HL-60 (cell line): ENCODE data around the gene DNLZ.

Experiments used
- DNase-seq, 2 experiments: peaks; one replicate each; pipeline ENCODE4 v3.0.0-alpha.2; 2010 to 2020; ENCODE audit warnings: low read depth in 1 of 2, low spot score in 1 of 2
- H3K27ac ChIP-seq: fragments of 250-450 bp; sonication (Bioruptor Pico); replicated peaks from 2 replicates; pipeline ENCODE4 v1.5.1; 2020; ENCODE audit warnings: mild to moderate bottlenecking, moderate library complexity
- H3K27me3 ChIP-seq: fragments of 250-450 bp; sonication (Bioruptor Pico); 2 replicates; pipeline ENCODE4 v1.5.1; 2021; ENCODE audit warnings: mild to moderate bottlenecking, moderate library complexity; ENCODE audit not compliant: insufficient read depth, poor library complexity, severe bottlenecking
- H3K4me3 ChIP-seq: replicated peaks from 2 replicates; pipeline ENCODE4 v1.5.1; 2011; ENCODE audit warnings: mild to moderate bottlenecking, control low read depth, low read length; ENCODE audit not compliant: insufficient read depth
- GABPA ChIP-seq: IDR thresholded peaks from 2 replicates; pipeline ENCODE4 v1.6.1; 2012; ENCODE audit warnings: low read depth
- POLR2AphosphoS5 ChIP-seq: IDR thresholded peaks from 2 replicates; pipeline ENCODE4 v1.6.1; 2012; ENCODE audit warnings: low read depth
- REST ChIP-seq: IDR thresholded peaks from 2 replicates; pipeline ENCODE4 v1.6.1; 2012; ENCODE audit warnings: low read depth; ENCODE audit not compliant: insufficient replicate concordance
- SPI1 ChIP-seq: IDR thresholded peaks from 2 replicates; pipeline ENCODE4 v1.6.1; 2012; ENCODE audit warnings: low read depth, mild to moderate bottlenecking, borderline replicate concordance
- TF ChIP-seq, protein P1 (sequence below): IDR thresholded peaks from one replicate; pipeline ENCODE4 v1.5.1; 2011; ENCODE audit warnings: low read length, control low read depth, inconsistent platforms; ENCODE audit not compliant: insufficient read depth

Gene DNLZ

DNA sequence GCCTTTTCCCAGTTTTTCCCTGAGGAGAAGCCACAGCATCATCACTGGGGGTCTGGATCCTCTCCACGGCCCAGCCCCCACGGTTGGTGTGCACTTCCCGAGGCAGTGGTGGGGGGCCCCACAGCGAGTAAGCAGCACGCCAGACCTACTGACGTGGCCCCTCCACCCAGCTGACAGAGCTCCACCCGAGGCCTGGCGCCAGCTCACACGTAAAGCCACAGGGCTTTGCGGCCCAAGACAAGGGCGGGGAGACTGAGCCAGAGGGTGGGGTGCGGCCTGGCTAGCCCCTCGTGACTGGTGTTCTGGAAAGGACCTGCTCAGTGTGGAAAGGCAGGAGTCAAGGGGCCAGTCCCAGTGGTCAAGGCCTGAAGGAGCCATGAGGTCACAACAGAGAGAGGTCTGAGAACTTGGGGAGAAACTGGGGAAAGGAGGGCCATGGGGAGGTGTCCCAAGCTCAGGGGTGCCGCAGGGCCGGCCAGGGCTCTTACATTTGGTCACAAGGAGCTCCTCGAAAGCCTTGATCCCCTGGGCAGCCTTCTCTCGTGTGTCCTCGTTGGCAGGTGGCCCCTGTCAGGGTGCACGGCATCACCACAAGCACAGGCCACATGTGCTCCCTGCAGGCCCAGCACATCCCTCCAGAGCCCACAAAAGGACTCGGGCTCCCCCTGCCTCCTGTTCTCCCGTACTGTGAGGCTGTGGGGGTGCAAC, 30.9 kb upstream of the DNLZ start:
- TF ChIP-seq POLR2AphosphoS5 (no peak), GABPA (no peak), SPI1 (no peak), REST (no peak)
- TF ChIP-seq, protein P1, sequence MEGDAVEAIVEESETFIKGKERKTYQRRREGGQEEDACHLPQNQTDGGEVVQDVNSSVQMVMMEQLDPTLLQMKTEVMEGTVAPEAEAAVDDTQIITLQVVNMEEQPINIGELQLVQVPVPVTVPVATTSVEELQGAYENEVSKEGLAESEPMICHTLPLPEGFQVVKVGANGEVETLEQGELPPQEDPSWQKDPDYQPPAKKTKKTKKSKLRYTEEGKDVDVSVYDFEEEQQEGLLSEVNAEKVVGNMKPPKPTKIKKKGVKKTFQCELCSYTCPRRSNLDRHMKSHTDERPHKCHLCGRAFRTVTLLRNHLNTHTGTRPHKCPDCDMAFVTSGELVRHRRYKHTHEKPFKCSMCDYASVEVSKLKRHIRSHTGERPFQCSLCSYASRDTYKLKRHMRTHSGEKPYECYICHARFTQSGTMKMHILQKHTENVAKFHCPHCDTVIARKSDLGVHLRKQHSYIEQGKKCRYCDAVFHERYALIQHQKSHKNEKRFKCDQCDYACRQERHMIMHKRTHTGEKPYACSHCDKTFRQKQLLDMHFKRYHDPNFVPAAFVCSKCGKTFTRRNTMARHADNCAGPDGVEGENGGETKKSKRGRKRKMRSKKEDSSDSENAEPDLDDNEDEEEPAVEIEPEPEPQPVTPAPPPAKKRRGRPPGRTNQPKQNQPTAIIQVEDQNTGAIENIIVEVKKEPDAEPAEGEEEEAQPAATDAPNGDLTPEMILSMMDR: no peak

DNA sequence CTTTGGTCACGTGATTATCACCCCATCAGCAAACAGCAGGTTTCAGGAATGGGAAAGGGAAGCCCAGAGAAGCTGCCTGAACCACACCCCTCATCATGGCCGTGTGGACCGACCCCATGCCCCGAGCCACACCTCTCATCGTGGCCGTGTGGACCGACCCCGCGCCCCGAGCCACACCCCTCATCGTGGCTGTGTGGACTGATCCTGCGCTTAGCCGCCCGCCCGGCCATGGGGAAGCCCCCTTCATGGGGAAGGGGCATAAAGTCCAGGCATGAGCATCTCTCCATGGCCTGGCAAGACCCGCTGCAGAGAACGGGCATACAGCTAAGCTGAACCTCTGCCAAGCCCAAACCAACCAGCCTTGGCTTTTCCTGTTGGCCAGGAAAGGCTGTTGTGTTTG, 30.0 kb upstream of the DNLZ start:
- Histone ChIP-seq H3K4me3 (no peak overlapping the region), H3K27ac (no peak overlapping the region), H3K27me3 (no peaks in the 10 kb centered on the region)
- no peak for DNase-seq
- TF ChIP-seq GABPA: no peak
- TF ChIP-seq POLR2AphosphoS5: no peak
- TF ChIP-seq, protein P1: no peak
- no peak for TF ChIP-seq SPI1
- TF ChIP-seq REST: no peak

More for the DNA sequence above, 30.9 kb upstream of the DNLZ start:
- Histone ChIP-seq H3K27ac (no peak overlapping the region), H3K4me3 (no peak overlapping the region), H3K27me3 (no peaks in the 10 kb centered on the region)
- DNase-seq: no peak

- H3K4me3 ChIP-seq: no peak overlapping the region
- no peak overlapping the region for H3K27ac ChIP-seq
- TF ChIP-seq, protein P1: no peak
- no peak for TF ChIP-seq GABPA
- no peaks in the 10 kb centered on the region for H3K27me3 ChIP-seq
- DNase-seq: no peak
Measured at GRCh38 chr9:136392538-136393449, 29.2 kb upstream of the DNLZ start.
